ENCODE measurements around the gene LRRC74A. TPM values are rescaled to one million over a fixed set of nuclear protein-coding genes. Genes with fewer than 3 reads are reported as not detected.

LRRC74A gene
- total and polyA plus RNA-seq, 2 of the 4 experiments (the other 2 are of a cell fraction): not detected

DNA sequence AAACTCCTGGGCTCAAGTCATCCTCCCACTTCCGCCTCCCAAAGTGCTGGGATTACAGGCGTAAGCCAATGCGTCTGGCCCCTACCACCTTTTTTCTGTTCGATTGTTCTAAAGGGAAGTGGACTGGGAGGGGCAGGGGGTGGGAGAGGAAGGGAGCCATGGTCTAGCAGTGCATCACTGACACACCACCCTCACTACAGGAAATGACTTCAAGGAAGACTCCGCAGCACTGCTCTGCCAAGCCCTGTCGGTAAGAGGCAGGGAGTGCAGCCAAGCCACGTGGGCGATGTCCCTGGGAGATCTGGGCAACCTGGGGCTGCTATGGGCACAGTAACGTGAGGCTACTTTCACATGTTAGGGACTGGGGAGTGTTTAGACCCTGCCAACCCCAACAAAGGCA, 18.0 kb downstream of the LRRC74A start:
- ChIA-PET CTCF (no interaction called here), POLR2A (ENCODE audit: unreplicated experiment) (no interaction called here)
- Histone ChIP-seq H3K4ac (ENCODE audit: low read depth, low read length) (no peak overlapping the region), H2BK120ac (ENCODE audit: low read depth, low read length) (no peak overlapping the region), H3K14ac (replicated peaks; ENCODE audit: low read depth, low read length) (no peak overlapping the region), H3K27me3 (ENCODE audit: control insufficient read depth, insufficient read depth, low read length) (peaks cover 3% of the 10 kb centered on the region), H2BK5ac (ENCODE audit: low read depth, low read length, poor library complexity, severe bottlenecking) (no peak overlapping the region), H2AFZ (replicated peaks; ENCODE audit: low read length, poor library complexity) (no peak overlapping the region), H2AK5ac (ENCODE audit: low read depth, low read length) (no peak overlapping the region), H3K27ac (ENCODE audit: insufficient read depth, low read length) (no peak overlapping the region), H3K36me3 (ENCODE audit: control insufficient read depth, insufficient read depth, low read length) (no peaks in the 10 kb centered on the region), H3K18ac (ENCODE audit: low read depth, low read length) (no peak overlapping the region), H2AK9ac (replicated peaks; ENCODE audit: low read depth, low read length, poor library complexity) (no peak overlapping the region), H2BK20ac (ENCODE audit: low read depth, low read length) (no peak overlapping the region), H3K9me1 (ENCODE audit: insufficient read depth, low read length) (no peaks in the 10 kb centered on the region), H3K4me3 (ENCODE audit: insufficient read depth, low read depth, low read length) (no peak overlapping the region), H3K56ac (ENCODE audit: extremely low read depth, insufficient read depth, low read length) (no peak overlapping the region), H4K91ac (ENCODE audit: insufficient read depth, low read depth, low read length) (no peak overlapping the region), H3K79me1 (ENCODE audit: low read depth in 1 of 2, low read length in 2 of 2) (no peaks in the 10 kb centered on the region), H3K9me3 (ENCODE audit: control insufficient read depth, insufficient read depth, low read length) (no peaks in the 10 kb centered on the region), H4K5ac (ENCODE audit: low read depth, low read length) (no peak overlapping the region), H2BK15ac (ENCODE audit: low read depth, low read length) (no peak overlapping the region), H3K9ac (ENCODE audit: low read depth, low read length) (no peak overlapping the region), H3K4me1 (ENCODE audit: control insufficient read depth, insufficient read depth, low read length) (no peaks in the 10 kb centered on the region), H4K20me1 (ENCODE audit: insufficient read depth, low read length) (no peaks in the 10 kb centered on the region), H3K4me2 (ENCODE audit: low read depth, low read length) (no peak overlapping the region), H3K23ac (ENCODE audit: low read depth, low read length) (no peak overlapping the region), H4K8ac (ENCODE audit: low read depth in 2 of 2, low read length in 2 of 2) (no peak overlapping the region)
- no CpG with 5 or more reads among the region's 9 CpGs for WGBS, 2 experiments (ENCODE audit: extremely low coverage in 2 of 2, insufficient read length in 1 of 2)
- in situ Hi-C loops (cut with MboI; ENCODE audit: low sequenced_read_pairs) (no loop called here), dilution Hi-C loops (cut with HindIII; ENCODE audit: low sequenced_read_pairs, unreplicated experiment) (no loop called here), intact Hi-C loops (cut with micrococcal nuclease) (no loop called here)
- TF ChIP-seq NFE2L2 (IDR thresholded peaks at IDR 0.05; ENCODE audit: low read depth, low read length) (no peak), CHD1 (IDR thresholded peaks at IDR 0.05; ENCODE audit: low read depth, low read length) (no peak)
- TF ChIP-seq, protein P1, sequence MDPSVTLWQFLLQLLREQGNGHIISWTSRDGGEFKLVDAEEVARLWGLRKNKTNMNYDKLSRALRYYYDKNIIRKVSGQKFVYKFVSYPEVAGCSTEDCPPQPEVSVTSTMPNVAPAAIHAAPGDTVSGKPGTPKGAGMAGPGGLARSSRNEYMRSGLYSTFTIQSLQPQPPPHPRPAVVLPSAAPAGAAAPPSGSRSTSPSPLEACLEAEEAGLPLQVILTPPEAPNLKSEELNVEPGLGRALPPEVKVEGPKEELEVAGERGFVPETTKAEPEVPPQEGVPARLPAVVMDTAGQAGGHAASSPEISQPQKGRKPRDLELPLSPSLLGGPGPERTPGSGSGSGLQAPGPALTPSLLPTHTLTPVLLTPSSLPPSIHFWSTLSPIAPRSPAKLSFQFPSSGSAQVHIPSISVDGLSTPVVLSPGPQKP (IDR thresholded peaks at IDR 0.05; ENCODE audit: borderline replicate concordance, low read depth, low read length): no peak
- no TSS peak for BruUV-seq (replicated peaks)
- peak; percentile 29 for DNase-seq
- ATAC-seq (ENCODE audit: low read depth): no peak

Measured in IMR-90 (cell line).